Ishikawa (cell line): ENCODE data around the gene LYSMD4.

Source experiments
- CEBPB ChIP-seq: IDR thresholded peaks from 2 replicates; pipeline ENCODE4 v1.6.1; 2012
- CREB1 ChIP-seq: IDR thresholded peaks from 2 replicates; pipeline ENCODE4 v1.6.1; 2012; ENCODE audit warnings: low read depth
- EGR1 ChIP-seq: IDR thresholded peaks from 2 replicates; pipeline ENCODE4 v1.6.1; 2012
- EP300 ChIP-seq: IDR thresholded peaks from 2 replicates; pipeline ENCODE4 v1.6.1; 2012; ENCODE audit warnings: borderline replicate concordance
- FOXM1 ChIP-seq: IDR thresholded peaks from 2 replicates; pipeline ENCODE4 v1.6.1; 2012; ENCODE audit warnings: low read depth, borderline replicate concordance
- NFIC ChIP-seq: IDR thresholded peaks from 2 replicates; pipeline ENCODE4 v1.6.1; 2012
- RAD21 ChIP-seq: IDR thresholded peaks from 2 replicates; pipeline ENCODE4 v1.6.1; 2012; ENCODE audit warnings: low read depth
- TAF1 ChIP-seq: IDR thresholded peaks from 2 replicates; pipeline ENCODE4 v1.6.1; 2012; ENCODE audit warnings: low read depth, mild to moderate bottlenecking
- TCF12 ChIP-seq: IDR thresholded peaks from 2 replicates; pipeline ENCODE4 v1.6.1; 2012; ENCODE audit warnings: low read depth
- TEAD4 ChIP-seq: IDR thresholded peaks from 2 replicates; pipeline ENCODE4 v1.6.1; 2012
- YY1 ChIP-seq: IDR thresholded peaks from 2 replicates; pipeline ENCODE4 v1.6.1; 2012; ENCODE audit warnings: low read depth
- ZBTB7A ChIP-seq: IDR thresholded peaks from 2 replicates; pipeline ENCODE4 v1.6.1; 2012; ENCODE audit warnings: low read depth
- TF ChIP-seq, protein P1 (sequence below): IDR thresholded peaks from 2 replicates; pipeline ENCODE4 v1.6.1; 2012
- TF ChIP-seq, protein P2 (sequence below): IDR thresholded peaks from 2 replicates; pipeline ENCODE4 v1.6.1; 2012
- TF ChIP-seq, protein P3 (sequence below): IDR thresholded peaks from 2 replicates; pipeline ENCODE4 v1.6.1; 2012; ENCODE audit warnings: low read depth, mild to moderate bottlenecking

The LYSMD4 gene

DNA sequence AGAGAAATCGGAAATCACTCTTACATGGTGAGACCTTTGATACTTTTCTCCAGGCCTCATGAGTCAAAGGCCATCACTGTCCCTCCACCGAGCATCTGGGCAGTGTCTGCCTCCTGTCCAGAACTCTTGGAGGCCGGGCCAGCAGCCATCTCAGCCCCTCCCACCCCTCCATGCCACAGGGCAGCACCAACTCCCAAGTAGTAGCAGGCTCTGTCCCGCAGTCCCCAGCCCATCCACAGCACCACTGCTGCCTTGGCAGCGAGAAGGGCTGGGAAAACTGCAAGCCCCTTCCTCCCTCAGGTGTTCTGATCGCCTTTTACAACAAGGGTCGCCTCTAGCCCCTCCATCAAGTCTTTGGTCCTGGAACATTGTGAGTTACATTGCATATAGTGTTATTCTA lies 5.5 kb downstream of the LYSMD4 start:
- TF ChIP-seq TCF12 (no peak), EGR1 (no peak), ZBTB7A (no peak), YY1 (no peak), EP300 (no peak), RAD21 (no peak), TEAD4 (no peak), CREB1 (no peak), CEBPB (no peak)
- TF ChIP-seq, protein P1, sequence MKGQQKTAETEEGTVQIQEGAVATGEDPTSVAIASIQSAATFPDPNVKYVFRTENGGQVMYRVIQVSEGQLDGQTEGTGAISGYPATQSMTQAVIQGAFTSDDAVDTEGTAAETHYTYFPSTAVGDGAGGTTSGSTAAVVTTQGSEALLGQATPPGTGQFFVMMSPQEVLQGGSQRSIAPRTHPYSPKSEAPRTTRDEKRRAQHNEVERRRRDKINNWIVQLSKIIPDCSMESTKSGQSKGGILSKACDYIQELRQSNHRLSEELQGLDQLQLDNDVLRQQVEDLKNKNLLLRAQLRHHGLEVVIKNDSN: no peak
- TF ChIP-seq, protein P2, sequence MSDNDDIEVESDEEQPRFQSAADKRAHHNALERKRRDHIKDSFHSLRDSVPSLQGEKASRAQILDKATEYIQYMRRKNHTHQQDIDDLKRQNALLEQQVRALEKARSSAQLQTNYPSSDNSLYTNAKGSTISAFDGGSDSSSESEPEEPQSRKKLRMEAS: no peak

DNA sequence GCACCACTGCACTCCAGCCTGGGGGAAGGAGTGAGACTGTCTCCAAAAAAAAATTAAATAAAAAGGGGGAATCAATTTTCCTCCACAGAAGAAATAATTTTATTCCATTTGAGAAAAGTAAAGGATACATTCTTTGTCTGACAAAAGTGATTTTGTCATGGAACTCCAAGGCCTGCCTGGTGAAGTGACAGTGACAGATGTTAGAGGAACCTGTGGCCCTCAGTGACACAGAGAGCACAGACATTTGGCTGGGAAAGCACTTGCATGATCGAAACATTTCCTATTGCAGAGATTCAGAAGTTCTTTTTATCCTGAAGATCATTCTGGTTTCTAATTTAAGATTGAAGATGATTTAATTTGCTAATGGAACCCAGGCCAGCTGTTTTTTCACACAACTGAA lies 5.9 kb downstream of the LYSMD4 start:
- TF ChIP-seq, protein P1: no peak
- TF ChIP-seq CREB1: no peak
- TF ChIP-seq TCF12: no peak
- TF ChIP-seq YY1: no peak
- TF ChIP-seq FOXM1: no peak
- TF ChIP-seq TAF1: no peak
- TF ChIP-seq, protein P2: no peak
- TF ChIP-seq ZBTB7A: no peak
- TF ChIP-seq CEBPB: no peak
- no peak for TF ChIP-seq EP300
- TF ChIP-seq, protein P3, sequence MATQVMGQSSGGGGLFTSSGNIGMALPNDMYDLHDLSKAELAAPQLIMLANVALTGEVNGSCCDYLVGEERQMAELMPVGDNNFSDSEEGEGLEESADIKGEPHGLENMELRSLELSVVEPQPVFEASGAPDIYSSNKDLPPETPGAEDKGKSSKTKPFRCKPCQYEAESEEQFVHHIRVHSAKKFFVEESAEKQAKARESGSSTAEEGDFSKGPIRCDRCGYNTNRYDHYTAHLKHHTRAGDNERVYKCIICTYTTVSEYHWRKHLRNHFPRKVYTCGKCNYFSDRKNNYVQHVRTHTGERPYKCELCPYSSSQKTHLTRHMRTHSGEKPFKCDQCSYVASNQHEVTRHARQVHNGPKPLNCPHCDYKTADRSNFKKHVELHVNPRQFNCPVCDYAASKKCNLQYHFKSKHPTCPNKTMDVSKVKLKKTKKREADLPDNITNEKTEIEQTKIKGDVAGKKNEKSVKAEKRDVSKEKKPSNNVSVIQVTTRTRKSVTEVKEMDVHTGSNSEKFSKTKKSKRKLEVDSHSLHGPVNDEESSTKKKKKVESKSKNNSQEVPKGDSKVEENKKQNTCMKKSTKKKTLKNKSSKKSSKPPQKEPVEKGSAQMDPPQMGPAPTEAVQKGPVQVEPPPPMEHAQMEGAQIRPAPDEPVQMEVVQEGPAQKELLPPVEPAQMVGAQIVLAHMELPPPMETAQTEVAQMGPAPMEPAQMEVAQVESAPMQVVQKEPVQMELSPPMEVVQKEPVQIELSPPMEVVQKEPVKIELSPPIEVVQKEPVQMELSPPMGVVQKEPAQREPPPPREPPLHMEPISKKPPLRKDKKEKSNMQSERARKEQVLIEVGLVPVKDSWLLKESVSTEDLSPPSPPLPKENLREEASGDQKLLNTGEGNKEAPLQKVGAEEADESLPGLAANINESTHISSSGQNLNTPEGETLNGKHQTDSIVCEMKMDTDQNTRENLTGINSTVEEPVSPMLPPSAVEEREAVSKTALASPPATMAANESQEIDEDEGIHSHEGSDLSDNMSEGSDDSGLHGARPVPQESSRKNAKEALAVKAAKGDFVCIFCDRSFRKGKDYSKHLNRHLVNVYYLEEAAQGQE: no peak
- TF ChIP-seq RAD21: no peak
- no peak for TF ChIP-seq TEAD4
- no peak for TF ChIP-seq NFIC
- no peak for TF ChIP-seq EGR1

DNA sequence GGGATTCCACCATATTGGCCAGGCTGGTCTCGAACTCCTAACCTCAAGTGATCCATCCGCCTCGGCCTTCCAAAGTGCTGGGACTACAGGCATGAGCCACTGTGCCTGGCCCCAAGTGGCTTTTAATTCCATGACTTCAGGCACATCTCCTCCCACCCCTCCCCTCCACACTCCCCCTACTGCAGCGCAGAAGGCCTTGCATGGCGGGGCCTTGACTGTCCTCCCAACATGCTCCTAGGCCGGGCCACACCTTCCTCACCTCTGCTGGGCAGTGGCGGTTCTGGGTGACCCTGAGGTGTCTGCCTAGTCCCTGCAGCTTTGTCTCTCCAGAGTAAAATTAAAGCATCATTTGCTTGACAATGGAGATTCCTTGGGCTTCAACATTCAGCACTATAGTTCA lies 6.9 kb downstream of the LYSMD4 start:
- TF ChIP-seq EP300: no peak
- TF ChIP-seq, protein P2: no peak
- TF ChIP-seq YY1: no peak
- TF ChIP-seq NFIC: no peak
- TF ChIP-seq EGR1: no peak
- no peak for TF ChIP-seq ZBTB7A
- TF ChIP-seq RAD21: no peak
- TF ChIP-seq FOXM1: no peak
- TF ChIP-seq CREB1: no peak
- TF ChIP-seq, protein P1: no peak
- TF ChIP-seq, protein P3: no peak
- TF ChIP-seq TEAD4: no peak
- TF ChIP-seq CEBPB: no peak

DNA sequence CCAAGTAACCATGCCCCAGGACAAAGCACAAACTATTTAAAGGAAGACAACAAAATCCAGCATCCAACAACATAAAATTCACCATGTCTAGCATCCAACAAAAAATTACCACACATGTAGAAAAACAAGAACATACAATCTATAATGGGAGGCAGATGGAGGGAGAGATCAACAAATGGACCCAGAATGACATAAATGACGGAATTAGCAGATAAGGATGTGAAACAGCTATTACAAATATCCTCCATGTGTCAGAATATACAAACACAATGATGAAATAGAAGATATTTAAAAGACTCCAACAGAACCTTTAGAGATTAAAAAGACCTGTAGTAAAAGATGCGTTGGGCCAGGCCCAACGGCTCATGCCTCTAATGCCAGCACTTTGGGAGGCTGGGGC lies 10.8 kb downstream of the LYSMD4 start:
- TF ChIP-seq, protein P2: no peak
- TF ChIP-seq EP300 (no peak), TCF12 (no peak), TAF1 (no peak), EGR1 (no peak), ZBTB7A (no peak), YY1 (no peak), CEBPB (no peak), NFIC (no peak)
- TF ChIP-seq, protein P1: no peak

DNA sequence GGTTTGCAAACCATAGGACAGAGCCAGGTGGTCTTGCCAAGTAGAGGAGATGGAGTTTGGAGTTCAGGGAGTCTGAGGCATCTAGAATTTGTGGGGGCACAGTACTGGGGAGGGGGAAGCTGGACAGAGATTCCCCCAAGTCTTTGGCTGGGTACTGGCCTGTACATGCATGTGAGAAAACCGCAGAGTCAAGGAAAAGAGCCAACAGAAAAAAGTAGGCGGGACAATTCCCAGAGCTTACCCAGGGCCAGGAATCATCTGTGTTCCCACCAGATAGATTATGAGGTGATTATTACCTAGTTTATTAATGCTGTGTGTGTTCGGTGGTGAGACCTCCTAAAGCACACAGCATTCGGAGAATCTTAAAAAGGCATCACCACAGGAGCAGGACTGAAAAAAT lies 11.3 kb downstream of the LYSMD4 start:
- TF ChIP-seq RAD21 (no peak), YY1 (no peak), FOXM1 (no peak), ZBTB7A (no peak), TAF1 (no peak)
